AG08396 (cell line): Measurements from ENCODE around the gene MVD.

ENCODE experiments used
- DNase-seq: peaks from one replicate; pipeline ENCODE4 v3.0.0; 2012; ENCODE audit warnings: low spot score, mixed read lengths

MVD gene

GRCh38 chr16:88697116-88697830 lies 34.4 kb upstream of the MVD start:
- no peak for DNase-seq

GRCh38 chr16:88696441-88696840 lies 33.5 kb upstream of the MVD start:
- no peak for DNase-seq

DNA sequence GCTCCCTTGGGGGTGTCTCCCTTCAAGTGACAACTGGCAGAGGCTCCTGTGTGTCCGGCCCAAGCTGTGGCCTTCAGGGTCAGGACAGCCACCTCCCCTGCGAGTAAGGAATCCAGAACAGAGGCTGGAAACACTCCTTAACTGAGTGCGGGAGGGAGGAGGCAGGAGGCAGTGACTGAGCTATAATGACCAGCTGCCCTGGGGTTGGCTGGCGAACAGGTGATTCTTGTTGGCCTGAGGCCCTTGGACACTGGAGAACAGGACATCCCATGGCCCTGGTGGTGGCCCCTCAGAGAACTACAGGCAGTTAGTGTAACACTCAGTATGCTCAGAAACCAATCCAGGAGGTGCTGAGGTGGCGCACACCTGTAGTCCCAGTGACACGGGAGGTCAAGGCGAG lies 32.9 kb upstream of the MVD start:
- DNase-seq, result no peak

GRCh38 chr16:88695218-88695617 lies 32.3 kb upstream of the MVD start:
- no peak for DNase-seq

DNA sequence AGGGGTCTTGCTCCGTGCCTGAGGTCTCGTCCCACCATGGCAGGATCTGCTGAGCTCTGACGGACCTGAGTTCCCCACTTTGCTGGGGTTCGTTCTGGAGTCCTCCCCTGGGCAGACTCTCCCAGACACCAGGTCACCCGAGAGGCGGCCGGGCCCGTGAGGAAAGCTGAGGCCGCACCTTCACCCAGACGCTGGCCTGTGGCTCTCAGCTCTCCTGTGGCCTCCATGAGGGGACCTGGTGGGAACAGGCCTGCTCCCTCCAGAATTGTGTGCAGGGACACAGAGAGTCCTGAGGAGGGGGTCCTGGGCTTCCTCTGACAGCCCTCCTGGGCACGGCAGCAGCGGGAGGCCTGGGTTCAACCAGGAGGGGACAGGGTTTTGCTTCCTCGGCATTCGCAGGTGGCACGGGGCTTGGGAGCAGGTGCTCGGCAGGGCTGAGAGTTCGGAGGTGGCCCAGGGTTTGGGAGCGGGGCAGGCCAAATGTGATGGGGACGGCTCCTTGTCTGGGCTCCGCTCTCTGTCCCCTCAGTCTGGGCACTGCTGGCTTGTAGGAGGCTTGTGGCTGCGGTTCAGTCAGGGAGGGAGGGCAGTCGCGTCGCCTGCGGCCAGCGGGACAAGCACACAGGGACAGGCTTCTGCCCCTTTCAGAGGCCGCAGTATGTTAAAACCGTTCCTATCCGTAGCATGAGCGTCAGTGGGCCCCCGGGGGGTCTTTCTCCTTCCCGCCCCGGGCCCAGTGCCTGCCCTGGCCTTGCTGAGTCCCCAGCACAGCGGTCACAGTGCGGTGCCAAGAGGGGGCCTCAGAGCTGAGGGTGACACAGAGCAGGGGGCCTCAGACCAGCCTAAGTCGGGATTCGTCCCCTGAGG lies 31.6 kb upstream of the MVD start:
- DNase-seq, result no peak

GRCh38 chr16:88693420-88694177 lies 30.7 kb upstream of the MVD start:
- DNase-seq, result no peak

- DNase-seq, result no peak
Observed at GRCh38 chr16:88692861-88693260, 30.0 kb upstream of the MVD start.

DNA sequence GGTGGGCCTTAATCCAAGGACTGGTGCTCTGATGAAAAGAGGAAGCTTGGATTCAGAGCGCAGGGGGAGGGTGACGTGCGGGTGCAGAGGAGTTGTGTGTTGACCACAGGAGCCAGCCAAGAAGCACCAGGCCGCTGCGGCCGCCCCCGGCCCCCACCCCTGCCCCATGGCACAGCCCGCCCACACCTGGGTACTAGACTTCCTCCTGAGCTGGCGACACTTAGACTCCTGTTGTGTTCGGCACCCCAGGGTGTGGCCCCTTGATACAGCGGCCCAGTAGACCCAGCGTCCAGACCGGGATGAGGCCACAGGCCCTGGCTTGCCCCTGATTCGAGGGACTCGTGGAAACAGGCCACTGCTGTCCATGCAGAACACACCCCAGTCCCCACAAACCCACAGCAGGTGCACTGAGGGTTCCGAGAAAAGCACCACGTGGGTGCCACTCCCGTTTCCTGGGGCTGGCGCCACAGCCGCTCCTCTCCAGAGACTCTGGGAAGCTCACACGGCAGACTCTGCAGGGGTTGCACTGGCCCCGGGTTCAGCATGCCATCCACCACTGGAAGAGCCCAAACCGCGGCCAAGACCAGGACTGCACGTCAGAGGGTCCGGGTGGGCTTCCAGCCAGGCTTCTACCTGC lies 29.2 kb upstream of the MVD start:
- DNase-seq, result no peak

GRCh38 chr16:88691129-88691813 lies 28.4 kb upstream of the MVD start:
- DNase-seq, result no peak

DNA sequence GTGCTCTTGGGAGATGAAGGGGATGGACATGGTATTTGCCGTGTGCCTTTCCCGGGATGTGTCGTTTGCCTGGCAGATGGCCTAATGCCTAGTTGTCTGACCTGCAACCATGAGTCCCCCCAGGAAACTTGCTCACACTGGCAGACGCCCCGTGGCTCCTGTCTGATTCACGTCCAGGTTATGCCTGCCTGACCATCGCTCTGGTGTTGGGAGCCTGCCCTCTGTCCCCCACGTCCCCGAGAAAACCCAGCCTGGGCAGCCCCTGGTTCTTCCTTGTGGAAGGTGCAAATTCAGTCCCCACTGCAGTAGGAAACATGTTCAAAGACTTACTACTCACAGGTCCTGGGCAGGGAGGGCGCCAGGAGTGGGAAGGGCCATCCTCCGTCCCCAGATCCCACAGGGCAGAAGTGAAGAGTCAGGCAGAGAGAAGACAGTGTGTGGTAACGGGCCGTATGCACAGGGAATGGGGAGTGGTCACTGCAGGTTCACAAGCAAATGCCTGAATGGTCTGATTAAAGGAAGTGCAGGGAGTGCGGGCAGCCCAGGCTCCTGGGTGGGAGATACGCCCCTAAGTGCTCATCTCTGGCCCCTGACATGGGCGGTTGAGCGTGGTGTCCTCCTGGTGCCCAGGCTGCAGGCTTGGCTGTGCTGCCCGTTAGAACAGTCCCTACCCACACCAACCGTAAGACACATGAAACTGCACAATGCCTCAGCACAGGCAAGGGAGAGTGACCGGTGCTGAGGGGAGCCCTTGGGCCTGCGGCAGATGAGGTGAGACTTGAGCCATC lies 27.6 kb upstream of the MVD start:
- no peak for DNase-seq

DNA sequence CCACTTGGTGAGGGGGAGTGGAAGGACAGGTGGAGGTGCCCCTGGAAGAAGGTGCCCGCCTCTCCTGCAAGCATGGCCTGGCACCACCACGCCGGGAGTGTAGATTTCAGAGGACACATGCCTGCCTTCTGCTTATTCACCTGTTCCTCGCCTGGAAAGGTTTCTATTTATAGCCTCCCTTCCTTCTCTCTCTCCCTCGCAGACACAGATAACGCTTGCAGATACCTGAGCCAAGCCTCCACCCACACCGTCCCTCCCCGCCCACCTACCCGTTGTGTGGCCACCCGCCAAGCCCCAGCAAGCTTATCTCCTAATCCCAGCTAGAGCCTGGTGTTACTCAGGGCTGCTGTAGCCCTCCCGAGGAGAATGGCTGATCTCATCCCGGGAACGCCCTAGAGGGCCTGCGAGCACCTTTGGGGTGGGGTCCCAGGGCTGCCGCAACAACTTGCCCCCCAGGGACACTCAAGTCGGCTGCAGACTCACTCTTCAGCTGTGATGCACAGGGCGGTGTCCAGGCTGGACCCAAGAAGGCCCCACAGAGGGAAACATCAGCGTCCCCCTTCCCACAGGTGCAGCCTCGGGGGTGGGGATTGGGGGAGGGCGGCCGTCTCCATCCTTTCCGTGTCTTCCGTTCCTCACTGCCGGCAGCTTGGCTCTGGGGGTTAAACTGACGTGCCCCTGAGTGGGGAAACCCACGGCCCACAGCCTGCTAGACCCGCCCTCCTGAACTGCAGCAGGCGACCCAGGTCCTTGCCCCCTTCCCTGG lies 25.3 kb upstream of the MVD start:
- no peak for DNase-seq

DNA sequence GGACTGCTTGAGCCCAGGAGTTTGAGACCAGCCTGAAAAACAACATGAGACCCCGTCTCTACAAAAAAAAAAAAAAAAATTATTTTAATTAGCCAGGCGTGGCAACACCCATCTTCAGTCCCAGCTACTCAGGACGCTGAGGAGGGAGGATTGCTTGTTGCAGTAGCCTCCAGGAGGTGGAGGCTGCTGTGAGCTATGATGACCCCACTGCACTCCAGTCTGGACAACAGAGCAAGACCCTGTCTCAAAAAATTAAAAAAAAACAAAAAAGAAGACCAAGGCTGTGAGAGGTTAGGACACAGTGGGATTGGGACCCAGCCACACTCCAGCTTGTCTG lies 24.8 kb upstream of the MVD start:
- DNase-seq, result no peak

GRCh38 chr16:88687254-88687576 lies 24.3 kb upstream of the MVD start:
- DNase-seq, result no peak

DNA sequence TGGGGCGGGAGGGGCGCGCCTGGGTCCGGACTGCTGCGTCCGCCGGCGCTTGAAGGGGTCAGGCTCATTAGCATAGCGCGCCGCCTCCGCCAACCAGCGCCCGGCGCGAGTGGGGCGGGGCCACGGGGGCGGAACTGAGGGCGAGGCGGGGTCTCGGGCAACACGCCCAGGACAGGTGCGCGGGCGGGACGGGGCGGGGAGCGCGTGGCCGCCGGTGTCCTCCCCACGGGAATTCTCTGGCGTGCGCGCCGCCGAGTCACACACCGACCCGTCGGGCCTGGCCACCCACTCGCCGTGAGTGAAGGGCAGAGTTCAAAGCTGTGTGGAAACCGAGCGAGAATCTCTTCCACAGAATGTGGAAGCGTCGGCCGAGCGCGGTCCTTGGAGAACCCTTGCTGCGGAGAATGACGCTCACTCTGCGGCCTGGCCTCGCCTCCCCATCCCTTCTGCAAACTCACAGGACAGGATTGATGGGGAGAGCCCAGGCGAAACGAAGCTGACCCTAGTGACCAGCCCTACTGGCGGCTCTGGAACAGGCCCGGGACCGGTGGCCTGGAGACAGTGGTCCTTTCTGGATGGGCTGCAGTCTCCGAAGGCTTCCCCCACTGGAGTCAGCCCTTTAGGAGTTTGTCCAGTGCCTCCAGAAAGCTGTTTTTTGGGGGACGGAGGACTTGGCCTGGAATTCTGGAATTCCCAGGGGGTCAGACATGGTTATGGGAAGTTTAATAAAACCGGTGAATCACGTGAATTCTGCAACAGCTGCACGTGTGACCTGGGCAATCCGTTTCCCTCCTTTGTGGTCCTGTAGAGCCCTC lies 23.8 kb upstream of the MVD start, which contains the start of gene SNAI3:
Gene SNAI3, minus strand, starts transcription at position 69 of the 815 bp plus-strand sequence. CDS start 101 bp downstream, outside the sequence.
- peak; percentile 87 for DNase-seq

DNA sequence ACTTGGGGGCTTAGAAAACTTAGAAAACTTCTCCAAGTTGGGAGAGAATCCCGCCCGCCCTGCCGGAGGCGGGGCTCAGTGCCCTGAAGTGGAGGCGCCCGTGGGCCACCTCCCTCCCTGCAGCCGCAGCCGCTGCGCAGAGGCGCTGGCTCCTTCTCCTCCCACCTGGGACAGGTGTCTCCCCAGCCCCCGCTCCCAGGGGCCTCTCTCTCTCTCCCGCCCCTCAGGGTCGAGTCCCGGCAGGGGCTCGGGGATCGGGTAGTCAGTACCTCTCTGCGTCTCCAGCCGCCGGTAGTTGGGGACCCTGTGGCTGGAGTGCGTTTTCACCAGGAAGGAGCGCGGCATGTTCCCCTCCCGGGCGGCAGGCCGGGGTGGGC lies 23.2 kb upstream of the MVD start:
- peak; percentile 61 for DNase-seq

GRCh38 chr16:88685156-88686061 lies 22.5 kb upstream of the MVD start:
- peak; percentile 89 for DNase-seq

GRCh38 chr16:88684569-88685155 lies 21.8 kb upstream of the MVD start:
- DNase-seq, result no peak
